Retina (tissue), 1 donor: Measurements from ENCODE around the gene HOXD10.

Experiments used
- DNase-seq: peaks from one replicate; pipeline ENCODE4 v3.0.0-alpha.2; 2016

The HOXD10 gene

GRCh38 chr2:176107731-176108181 lies 8.8 kb upstream of the HOXD10 start:
- no peak for DNase-seq

- DNase-seq = no peak
Measured at GRCh38 chr2:176109192-176109901, 7.2 kb upstream of the HOXD10 start.

GRCh38 chr2:176109946-176110345 lies 6.6 kb upstream of the HOXD10 start:
- DNase-seq = no peak

DNA sequence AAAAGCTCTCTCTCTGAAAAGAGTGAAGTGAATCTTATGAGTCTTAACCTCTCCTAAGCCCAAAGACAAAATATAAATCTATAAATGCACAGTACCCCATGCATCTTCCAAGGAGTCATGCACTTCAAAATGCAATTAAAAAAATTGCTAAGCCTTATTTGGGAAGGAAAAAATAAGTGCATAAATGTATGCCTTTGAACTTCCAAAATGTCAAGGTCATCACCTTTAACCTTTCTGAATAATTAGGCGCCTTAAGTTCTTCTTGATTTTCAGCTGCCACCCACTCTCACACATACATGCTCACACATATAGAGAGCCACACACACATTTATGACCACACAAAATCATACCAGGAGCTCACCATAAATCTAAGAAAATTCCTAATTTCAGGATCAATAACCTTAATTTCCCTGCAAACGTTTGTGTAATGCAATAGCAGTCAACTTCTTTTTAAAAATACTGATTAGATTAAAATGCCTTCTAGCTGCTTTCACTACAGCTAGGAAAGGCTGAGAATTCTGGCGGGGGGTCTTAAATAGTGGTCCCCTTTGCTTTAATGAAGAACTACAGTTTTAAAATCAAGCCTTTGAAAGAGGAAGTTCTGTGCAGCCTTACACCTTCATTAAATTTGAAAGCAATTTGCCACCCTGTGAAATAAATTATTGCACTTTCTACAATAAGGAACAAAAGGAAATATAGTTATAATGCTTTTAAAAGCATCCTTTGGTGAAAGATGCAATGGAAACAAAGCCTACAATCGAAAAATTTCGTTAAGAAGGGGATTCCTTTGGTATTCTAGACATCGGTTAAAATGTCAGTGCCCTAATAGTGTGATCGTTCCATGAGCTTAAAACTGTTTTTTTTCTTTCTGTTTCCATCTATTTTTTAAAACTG lies 5.9 kb upstream of the HOXD10 start:
- no peak for DNase-seq

DNA sequence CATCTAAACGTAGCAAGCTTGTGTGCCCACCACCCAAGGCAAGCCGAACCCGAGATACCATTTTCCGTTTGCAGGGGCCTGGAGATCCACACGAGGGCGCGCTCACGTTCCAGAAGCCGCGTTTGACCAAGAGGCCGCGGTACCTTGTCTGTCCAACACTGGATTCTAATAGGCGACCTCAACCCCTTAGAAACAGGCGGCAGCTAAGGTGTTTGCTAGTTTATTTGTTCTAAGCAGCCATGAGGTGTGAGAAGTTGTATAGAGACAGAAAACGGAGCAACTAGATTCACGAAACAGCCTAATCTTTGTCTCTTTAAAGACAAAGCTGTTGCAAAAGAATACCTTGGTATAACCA lies 5.3 kb upstream of the HOXD10 start:
- peak; percentile 88 for DNase-seq

GRCh38 chr2:176111846-176112374 lies 4.7 kb upstream of the HOXD10 start:
- DNase-seq = no peak

- DNase-seq = no peak
Measured at GRCh38 chr2:176112375-176113302, 3.9 kb upstream of the HOXD10 start.

DNA sequence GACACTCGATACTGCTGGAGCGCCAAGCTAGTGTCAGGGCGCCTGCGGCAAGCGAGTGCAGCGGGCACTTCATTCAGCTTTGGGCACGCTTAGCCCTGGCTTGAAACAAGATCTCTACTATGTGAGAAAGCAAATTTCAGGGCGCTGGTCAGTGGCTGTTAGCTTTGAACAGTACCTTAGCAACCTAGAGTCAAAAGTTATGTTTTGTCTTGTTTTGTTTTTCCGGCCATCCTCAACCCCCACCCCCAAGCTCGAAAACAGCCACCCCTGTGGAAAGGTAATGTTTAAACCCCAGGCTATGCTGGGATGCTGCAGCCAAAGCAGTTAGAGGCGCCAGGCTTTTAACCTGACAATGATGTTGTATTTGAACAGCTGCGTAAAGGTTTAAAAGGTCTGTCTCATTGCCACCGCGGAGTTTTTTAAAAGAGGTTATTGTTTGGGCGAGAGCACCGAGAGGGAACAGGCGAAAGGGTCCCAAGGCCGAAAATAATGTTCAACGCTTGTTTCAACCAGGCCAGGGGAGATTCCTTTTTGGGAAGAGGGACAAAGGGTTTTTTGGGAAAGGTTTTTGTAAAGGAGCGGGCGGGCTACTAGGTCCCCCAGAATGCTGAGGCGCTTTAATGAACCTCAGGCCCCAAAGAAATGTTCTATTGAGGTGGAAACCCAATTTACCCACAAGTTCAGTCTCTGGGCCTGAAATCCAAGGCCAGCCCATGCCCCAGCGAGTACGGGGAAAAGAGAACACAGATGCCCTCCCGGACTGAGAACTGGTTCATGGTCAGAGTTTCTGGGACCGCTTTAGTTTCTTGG lies 2.3 kb upstream of the HOXD10 start:
- no peak for DNase-seq

DNA sequence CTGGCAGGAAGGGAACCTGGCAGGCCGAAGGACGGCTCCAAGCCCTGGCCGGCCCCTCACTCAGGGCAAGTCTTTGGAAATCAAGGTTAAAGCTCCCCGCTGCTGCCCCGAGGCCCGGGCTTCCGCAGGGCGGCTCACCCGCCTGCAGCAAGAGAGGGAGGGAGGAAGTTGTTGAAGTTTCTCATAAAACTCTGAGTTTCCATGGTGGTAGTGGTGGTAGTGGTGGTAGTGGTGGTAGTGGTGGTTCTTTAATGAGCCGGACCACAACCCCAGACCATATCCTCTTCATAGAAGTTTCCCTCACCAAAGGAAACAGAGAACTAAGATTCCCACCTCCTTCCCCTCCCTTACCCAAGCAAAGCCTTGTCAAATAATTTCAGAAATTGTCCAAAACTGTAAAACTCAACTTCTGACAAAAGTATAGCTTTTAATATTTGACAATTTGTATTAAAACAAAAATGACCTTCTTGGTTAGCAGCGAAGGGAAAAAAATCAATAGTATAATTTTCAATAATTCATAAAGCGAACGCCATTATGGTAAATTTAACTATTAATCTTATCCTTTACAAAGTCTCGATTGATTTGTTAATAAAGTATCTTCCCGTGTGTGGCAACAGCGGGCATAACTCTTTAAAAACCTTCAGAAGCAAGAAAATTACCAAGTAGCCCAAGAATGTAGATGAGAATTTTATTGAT lies 1.5 kb upstream of the HOXD10 start:
- no peak for DNase-seq

GRCh38 chr2:176117162-176117822 lies 714 bp downstream of the HOXD10 start:
- DNase-seq = no peak

GRCh38 chr2:176117823-176118371 lies 1.3 kb downstream of the HOXD10 start:
- no peak for DNase-seq

GRCh38 chr2:176118601-176119339 lies 2.2 kb downstream of the HOXD10 start:
- no peak for DNase-seq

DNA sequence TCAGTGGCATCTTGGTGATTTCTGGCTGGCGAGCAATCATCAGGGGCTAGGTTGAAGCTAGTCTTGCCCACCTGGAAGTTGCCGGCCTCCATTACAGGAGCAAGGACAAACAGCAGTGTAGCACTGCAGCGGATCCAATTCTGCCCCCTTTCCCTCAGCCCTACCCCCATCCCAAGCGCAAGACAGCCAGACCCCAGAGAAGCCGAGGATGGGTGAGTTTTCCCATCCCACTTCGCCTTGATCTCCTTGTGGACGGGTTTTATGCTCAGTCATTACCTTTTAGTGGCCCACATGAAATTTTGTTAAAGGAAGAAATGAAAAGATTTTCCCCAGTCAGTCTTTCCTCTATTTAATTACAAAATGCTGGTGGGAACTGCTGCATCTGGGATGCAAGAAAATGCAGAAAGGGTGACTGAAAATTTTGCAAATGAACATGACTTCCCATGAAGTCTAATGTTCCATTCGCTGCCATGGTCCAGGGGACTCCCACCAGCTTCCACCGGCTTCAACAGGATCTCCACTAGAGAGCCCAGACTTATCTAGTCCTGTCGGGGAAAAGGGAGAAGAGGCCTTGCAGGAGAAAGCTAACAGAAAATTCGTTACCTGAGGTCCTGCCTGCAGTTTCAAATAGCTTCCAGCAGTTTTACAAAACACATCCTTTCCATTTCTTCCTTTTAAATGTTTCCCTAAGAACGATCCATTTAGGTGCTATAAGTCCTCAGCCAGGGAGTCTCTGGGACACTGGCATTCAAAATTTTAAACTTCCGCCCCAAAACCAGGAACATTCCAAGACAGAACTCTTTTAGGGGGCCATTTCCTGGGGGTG lies 4.0 kb downstream of the HOXD10 start:
- no peak for DNase-seq

GRCh38 chr2:176121190-176122051 lies 4.8 kb downstream of the HOXD10 start:
- DNase-seq = peak; percentile 75

GRCh38 chr2:176122052-176122682 lies 5.6 kb downstream of the HOXD10 start:
- peak; percentile 92 for DNase-seq

- DNase-seq = no peak
Measured at GRCh38 chr2:176122683-176123410, 6.3 kb downstream of the HOXD10 start, which contains the start of gene HOXD9. Gene HOXD9, plus strand, starts transcription at chr2:176122719. Its CDS starts 50 bp downstream, at chr2:176122769.
